GM12874 (cell line): ENCODE results near the gene AHSA1.

Experiments
- CTCF ChIP-seq: IDR thresholded peaks from 2 replicates; pipeline ENCODE4 v1.5.1; 2011; ENCODE audit warnings: low read depth, mild to moderate bottlenecking, control low read depth, low read length, moderate library complexity; ENCODE audit not compliant: insufficient read depth

The AHSA1 gene

GRCh38 chr14:77475432-77476115 lies 17.7 kb downstream of the AHSA1 start:
- no peak for TF ChIP-seq CTCF

DNA sequence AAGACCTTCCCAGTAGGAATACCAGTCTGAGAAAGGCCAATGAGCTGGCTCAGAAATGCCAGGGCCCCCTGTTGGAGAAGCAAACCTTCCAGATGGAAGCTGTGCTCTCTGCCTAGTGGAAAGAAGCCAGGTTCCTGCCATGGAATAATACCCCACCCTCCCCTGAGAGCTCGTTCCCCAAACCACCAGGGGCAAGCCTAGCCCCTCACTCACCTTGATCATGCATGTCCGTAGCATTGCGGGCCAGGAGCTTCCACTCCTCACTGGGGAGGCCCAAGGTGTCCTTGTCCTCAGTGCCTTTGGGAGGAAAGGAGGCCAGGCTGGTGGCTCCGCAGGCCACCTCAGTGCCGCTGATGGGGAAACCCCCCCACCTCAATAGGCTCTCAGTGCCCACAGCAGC lies 20.1 kb downstream of the AHSA1 start:
- TF ChIP-seq CTCF, result no peak

DNA sequence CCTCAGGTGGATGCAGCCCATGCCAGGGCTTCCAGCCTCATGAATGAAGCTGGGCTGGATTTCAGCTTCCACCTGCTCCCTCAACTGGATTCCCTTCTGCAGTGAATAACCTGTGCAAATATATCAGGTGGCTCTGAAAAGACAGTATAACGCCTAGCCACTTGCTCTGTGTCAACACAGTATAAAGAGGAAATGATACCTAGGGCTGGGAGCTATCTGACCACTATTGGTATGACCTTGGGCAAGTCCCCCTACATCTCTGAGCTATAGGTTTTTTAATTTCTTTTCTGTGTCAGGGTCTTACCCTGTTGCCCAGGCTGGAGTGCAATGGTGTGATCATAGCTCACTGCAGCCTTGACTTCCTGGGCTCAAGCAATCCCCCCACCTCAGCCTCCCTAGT lies 20.9 kb downstream of the AHSA1 start:
- TF ChIP-seq CTCF, result no peak

DNA sequence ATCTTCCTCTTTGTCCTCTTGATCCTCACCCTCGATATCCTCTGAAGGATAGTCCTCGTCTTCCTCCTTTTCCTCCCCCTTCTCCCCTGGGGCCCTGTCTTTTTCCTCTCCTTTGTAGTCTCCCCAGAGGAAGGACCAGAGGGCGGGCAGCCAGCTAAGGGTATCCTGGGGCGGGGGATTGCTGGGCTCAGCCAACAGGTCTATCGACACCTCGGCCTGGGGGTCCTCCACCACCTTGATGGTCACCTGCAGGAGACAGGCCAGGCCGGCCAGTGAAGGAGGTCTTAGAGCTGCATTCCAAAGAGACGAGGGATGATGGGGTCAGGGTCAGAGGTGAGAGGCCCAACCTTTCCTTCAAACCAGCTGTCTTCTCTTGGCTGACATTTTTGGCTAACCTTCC lies 24.5 kb downstream of the AHSA1 start:
- no peak for TF ChIP-seq CTCF

GRCh38 chr14:77485256-77485655 lies 27.4 kb downstream of the AHSA1 start:
- no peak for TF ChIP-seq CTCF

DNA sequence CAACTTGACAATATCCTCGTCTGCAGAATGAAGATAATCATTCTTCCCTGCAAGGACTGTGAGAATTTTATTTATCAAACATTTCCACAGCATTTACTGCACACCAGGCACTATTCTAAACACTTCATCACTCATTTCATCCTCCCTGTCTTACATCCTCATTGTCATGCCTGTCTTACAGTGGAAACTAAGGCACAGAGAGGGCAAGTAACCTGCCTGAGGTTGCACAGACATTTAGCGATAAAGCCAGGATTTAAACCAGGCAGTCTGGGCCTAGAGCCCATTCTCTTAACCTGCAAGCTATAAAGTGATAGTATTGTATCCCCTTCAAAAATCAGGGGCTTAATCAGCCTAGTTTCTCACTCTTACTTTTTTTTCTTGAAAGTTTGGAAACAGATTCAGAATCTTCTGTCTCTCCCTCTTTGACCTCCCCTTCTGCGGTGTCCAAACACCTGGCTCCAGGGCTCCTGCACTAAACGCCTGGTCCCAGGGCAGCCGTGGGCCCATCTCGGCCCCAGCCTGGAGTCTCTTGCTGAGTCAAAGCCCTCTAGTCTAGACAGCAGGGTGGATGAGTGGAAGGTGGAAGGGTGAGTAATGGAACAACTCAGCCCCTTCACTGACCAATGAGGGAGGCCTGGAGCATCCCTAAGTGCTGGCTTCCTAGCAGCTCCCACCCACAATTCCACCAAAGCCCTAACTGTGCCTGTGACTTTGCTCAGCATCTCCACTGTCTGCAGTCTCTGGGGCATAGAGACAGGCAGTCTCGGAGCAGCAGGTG lies 28.2 kb downstream of the AHSA1 start:
- TF ChIP-seq CTCF, result no peak

DNA sequence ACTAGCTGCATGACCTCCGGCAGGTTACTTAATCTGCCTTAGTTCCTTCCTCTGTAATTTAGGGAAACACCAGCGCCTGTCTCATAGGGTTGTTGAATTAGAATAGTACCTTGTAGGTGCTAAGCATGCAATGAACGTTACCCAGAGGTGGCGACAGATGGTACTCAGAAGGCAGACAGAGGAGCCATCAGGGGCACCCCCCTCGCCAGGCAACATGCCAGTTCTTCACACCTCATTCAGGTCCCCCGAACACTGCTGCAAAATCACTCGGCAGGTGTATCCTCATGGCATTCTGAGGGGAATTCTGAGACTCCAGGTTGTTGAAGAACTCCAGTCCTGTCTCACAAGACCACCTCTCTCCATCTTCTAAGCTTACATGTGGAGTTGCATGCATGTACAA lies 30.7 kb downstream of the AHSA1 start:
- no peak for TF ChIP-seq CTCF
